Astrocyte (in vitro differentiated cells and primary cell): ENCODE data around the gene GSAP. TPM values are rescaled to one million over a fixed set of nuclear protein-coding genes. Genes with fewer than 3 reads are reported as not detected.

Experiments
- DNase-seq: peaks from one replicate; pipeline ENCODE4 v3.0.0-alpha.2; 2010; ENCODE audit warnings: low read depth
- FAIRE-seq: peaks from 2 replicates; lab custom pipeline; 2011; peaks lifted over from hg19 to GRCh38; lab: Jason Lieb, UNC
- H2AFZ ChIP-seq: 2 replicates; pipeline ENCODE4 v1.6.0; 2012; ENCODE audit warnings: low read depth, low read length, inconsistent platforms
- H3K27ac ChIP-seq: 2 replicates; pipeline ENCODE4 v1.5.1; 2011; ENCODE audit warnings: low read depth, low read length, inconsistent platforms
- H3K27me3 ChIP-seq: 2 replicates; pipeline ENCODE4 v1.6.0; 2011; ENCODE audit warnings: low read length, inconsistent platforms; ENCODE audit not compliant: insufficient read depth
- H3K36me3 ChIP-seq: 2 replicates; pipeline ENCODE4 v1.5.1; 2011; ENCODE audit warnings: low read length, inconsistent platforms; ENCODE audit not compliant: insufficient read depth
- H3K4me1 ChIP-seq: 2 replicates; pipeline ENCODE4 v1.5.1; 2011; ENCODE audit warnings: low read length, inconsistent platforms; ENCODE audit not compliant: insufficient read depth
- H3K4me2 ChIP-seq: 2 replicates; pipeline ENCODE4 v1.6.0; 2012; ENCODE audit warnings: low read length, inconsistent platforms
- H3K4me3 ChIP-seq: 2 replicates; pipeline ENCODE4 v1.5.1; 2011; ENCODE audit warnings: low read depth, mild to moderate bottlenecking, low read length, inconsistent platforms; ENCODE audit not compliant: insufficient read depth
- H3K79me2 ChIP-seq: 2 replicates; pipeline ENCODE4 v1.6.0; 2012; ENCODE audit warnings: mild to moderate bottlenecking, low read length, inconsistent platforms; ENCODE audit not compliant: insufficient read depth
- H3K9ac ChIP-seq: 2 replicates; pipeline ENCODE4 v1.6.0; 2012; ENCODE audit warnings: mild to moderate bottlenecking, low read length, inconsistent platforms
- H3K9me3 ChIP-seq: 2 replicates; pipeline ENCODE4 v1.5.1; 2012; ENCODE audit warnings: low read depth, mild to moderate bottlenecking, low read length, inconsistent platforms; ENCODE audit not compliant: insufficient read depth
- H4K20me1 ChIP-seq: 2 replicates; pipeline ENCODE4 v1.6.0; 2012; ENCODE audit warnings: low read length, inconsistent platforms; ENCODE audit not compliant: insufficient read depth
- H3K27ac Mint-ChIP-seq: one replicate; pipeline ENCODE4 v1.8.0; 2021; ENCODE audit warnings: mild to moderate bottlenecking, mixed read lengths; ENCODE audit not compliant: unreplicated experiment
- H3K27me3 Mint-ChIP-seq: one replicate; pipeline ENCODE4 v1.8.0; 2021; ENCODE audit warnings: low read depth, mixed read lengths; ENCODE audit not compliant: unreplicated experiment
- H3K36me3 Mint-ChIP-seq: one replicate; pipeline ENCODE4 v1.8.0; 2021; ENCODE audit warnings: low read depth, mixed read lengths; ENCODE audit not compliant: unreplicated experiment
- H3K4me1 Mint-ChIP-seq: one replicate; pipeline ENCODE4 v1.8.0; 2021; ENCODE audit warnings: low read depth, mixed read lengths; ENCODE audit not compliant: unreplicated experiment
- H3K4me3 Mint-ChIP-seq: one replicate; pipeline ENCODE4 v1.8.0; 2021; ENCODE audit warnings: mild to moderate bottlenecking, moderate library complexity, mixed read lengths; ENCODE audit not compliant: unreplicated experiment
- H3K9me3 Mint-ChIP-seq: one replicate; pipeline ENCODE4 v1.8.0; 2021; ENCODE audit warnings: mild to moderate bottlenecking, mixed read lengths; ENCODE audit not compliant: unreplicated experiment
- EZH2 ChIP-seq: IDR thresholded peaks from 2 replicates; pipeline ENCODE4 v1.6.1; 2012; ENCODE audit warnings: mild to moderate bottlenecking, low read length, inconsistent platforms; ENCODE audit not compliant: insufficient read depth
- total RNA-seq: library from RNA; stranded (reverse); gene quantifications from 2 replicates; pipeline ENCODE4 v1.2.1, GENCODE V29; 2021
- TF ChIP-seq, protein P1 (sequence below): IDR thresholded peaks from 2 replicates; pipeline ENCODE4 v1.5.1; 2011; ENCODE audit warnings: low read depth, mild to moderate bottlenecking, inconsistent platforms, low read length, moderate library complexity; ENCODE audit not compliant: insufficient read depth

GSAP gene
- total RNA-seq, 1 donor from 2014 or later, result 4.1 TPM

DNA sequence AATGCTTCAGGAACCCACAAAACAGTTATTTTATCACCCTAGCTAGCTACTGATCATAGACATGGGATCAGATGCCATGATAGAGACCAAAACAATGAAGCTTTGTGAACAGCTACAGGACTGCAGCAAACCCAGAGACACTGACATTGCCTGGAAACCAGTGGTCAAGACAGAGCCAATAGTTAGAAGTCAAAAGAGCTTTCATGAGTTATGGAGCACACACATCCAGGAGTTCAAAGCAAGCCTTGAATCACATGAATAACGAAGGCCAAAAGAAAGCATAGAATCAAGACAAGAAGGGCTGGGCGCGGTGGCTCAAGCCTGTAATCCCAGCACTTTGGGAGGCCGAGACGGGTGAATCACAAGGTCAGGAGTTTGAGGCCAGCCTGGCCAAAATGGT, 34.5 kb upstream of the GSAP start:
- Histone ChIP-seq H3K36me3 (no peaks in the 10 kb centered on the region), H3K27ac (no peak overlapping the region), H3K4me2 (no peak overlapping the region), H3K27me3 (no peaks in the 10 kb centered on the region), H3K79me2 (no peaks in the 10 kb centered on the region), H4K20me1 (no peaks in the 10 kb centered on the region), H3K9ac (no peak overlapping the region), H3K9me3 (no peaks in the 10 kb centered on the region), H3K4me3 (no peak overlapping the region), H2AFZ (no peak overlapping the region), H3K4me1 (peaks cover 8% of the 10 kb centered on the region)
- Mint-ChIP-seq H3K4me3 (no peak overlapping the region), H3K27ac (peak overlapping the region; percentile 3), H3K27me3 (no peaks in the 10 kb centered on the region), H3K4me1 (peaks cover 23% of the 10 kb centered on the region), H3K9me3 (no peaks in the 10 kb centered on the region), H3K36me3 (no peaks in the 10 kb centered on the region)
- no peak for DNase-seq
- FAIRE-seq, result no peak
- TF ChIP-seq, protein P1, sequence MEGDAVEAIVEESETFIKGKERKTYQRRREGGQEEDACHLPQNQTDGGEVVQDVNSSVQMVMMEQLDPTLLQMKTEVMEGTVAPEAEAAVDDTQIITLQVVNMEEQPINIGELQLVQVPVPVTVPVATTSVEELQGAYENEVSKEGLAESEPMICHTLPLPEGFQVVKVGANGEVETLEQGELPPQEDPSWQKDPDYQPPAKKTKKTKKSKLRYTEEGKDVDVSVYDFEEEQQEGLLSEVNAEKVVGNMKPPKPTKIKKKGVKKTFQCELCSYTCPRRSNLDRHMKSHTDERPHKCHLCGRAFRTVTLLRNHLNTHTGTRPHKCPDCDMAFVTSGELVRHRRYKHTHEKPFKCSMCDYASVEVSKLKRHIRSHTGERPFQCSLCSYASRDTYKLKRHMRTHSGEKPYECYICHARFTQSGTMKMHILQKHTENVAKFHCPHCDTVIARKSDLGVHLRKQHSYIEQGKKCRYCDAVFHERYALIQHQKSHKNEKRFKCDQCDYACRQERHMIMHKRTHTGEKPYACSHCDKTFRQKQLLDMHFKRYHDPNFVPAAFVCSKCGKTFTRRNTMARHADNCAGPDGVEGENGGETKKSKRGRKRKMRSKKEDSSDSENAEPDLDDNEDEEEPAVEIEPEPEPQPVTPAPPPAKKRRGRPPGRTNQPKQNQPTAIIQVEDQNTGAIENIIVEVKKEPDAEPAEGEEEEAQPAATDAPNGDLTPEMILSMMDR, result no peak
- TF ChIP-seq EZH2, result no peak

- Mint-ChIP-seq H3K9me3 (no peaks in the 10 kb centered on the region), H3K4me3 (no peak overlapping the region), H3K4me1 (peaks cover 23% of the 10 kb centered on the region), H3K36me3 (no peaks in the 10 kb centered on the region), H3K27ac (peak overlapping the region; percentile 3), H3K27me3 (no peaks in the 10 kb centered on the region)
- Histone ChIP-seq H3K4me2 (no peak overlapping the region), H3K9ac (no peak overlapping the region), H3K36me3 (no peaks in the 10 kb centered on the region), H3K79me2 (no peaks in the 10 kb centered on the region), H4K20me1 (no peaks in the 10 kb centered on the region), H3K27me3 (no peaks in the 10 kb centered on the region), H3K4me3 (no peak overlapping the region), H3K27ac (no peak overlapping the region), H3K9me3 (no peaks in the 10 kb centered on the region), H2AFZ (no peak overlapping the region), H3K4me1 (peaks cover 3% of the 10 kb centered on the region)
- DNase-seq (peak; percentile 39), FAIRE-seq (peak; percentile 20)
- no peak for TF ChIP-seq EZH2
- TF ChIP-seq, protein P1, result no peak
Observed at GRCh38 chr7:77450054-77450453, 33.9 kb upstream of the GSAP start.

GRCh38 chr7:77447616-77448015, 31.5 kb upstream of the GSAP start:
- no peak overlapping the region for H3K4me3 Mint-ChIP-seq
- H2AFZ ChIP-seq, result no peak overlapping the region
- no peaks in the 10 kb centered on the region for H3K27me3 Mint-ChIP-seq
- no peak overlapping the region for H3K4me2 ChIP-seq
- no peak for DNase-seq
- no peak overlapping the region for H3K9ac ChIP-seq
- peaks cover 35% of the 10 kb centered on the region for H3K4me1 Mint-ChIP-seq
- H3K4me3 ChIP-seq, result no peak overlapping the region
- H3K36me3 ChIP-seq, result no peaks in the 10 kb centered on the region
- H3K9me3 ChIP-seq, result no peaks in the 10 kb centered on the region
- no peaks in the 10 kb centered on the region for H4K20me1 ChIP-seq
- FAIRE-seq, result no peak
- H3K9me3 Mint-ChIP-seq, result no peaks in the 10 kb centered on the region
- peaks cover 11% of the 10 kb centered on the region for H3K4me1 ChIP-seq
- no peaks in the 10 kb centered on the region for H3K27me3 ChIP-seq
- peaks cover 1% of the 10 kb centered on the region for H3K36me3 Mint-ChIP-seq
- H3K27ac Mint-ChIP-seq, result no peak overlapping the region
- TF ChIP-seq EZH2, result no peak
- TF ChIP-seq, protein P1, result no peak
- no peak overlapping the region for H3K27ac ChIP-seq
- H3K79me2 ChIP-seq, result no peaks in the 10 kb centered on the region
